Measurements from ENCODE around the gene SMO. TPM values are rescaled to one million over a fixed set of nuclear protein-coding genes. Genes with fewer than 3 reads are reported as not detected.

The SMO gene
- total and polyA plus RNA-seq, 2 donors (not counting 1 experiment from before 2014, with no cell fraction given), result 4.5 to 12.6 TPM

DNA sequence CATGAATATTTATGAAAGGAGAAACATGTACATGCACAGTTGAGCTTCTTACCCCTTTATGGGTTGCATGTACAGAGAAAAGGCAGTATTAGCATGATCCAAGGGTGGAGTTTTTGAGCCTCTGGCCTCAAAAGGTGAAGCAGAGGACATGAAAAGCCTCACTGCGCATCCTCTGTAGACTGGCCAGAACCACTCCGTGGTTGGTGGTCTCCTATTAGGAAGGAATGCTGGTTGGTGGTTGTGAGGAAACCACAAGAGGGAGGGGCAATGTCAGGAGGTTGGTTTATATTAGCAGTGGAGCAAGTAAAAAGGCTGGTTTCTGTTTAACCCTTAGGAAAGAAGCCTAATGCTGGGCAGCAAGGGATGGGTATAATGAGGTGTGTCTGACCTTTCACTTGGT lies 73.9 kb downstream of the SMO start:
- H2AFZ ChIP-seq (ENCODE audit: low read length), result no peak overlapping the region
- H3K27ac ChIP-seq (ENCODE audit: insufficient read depth, low read length), result no peak overlapping the region
- H3K9me3 ChIP-seq (ENCODE audit: control insufficient read depth, insufficient read depth, low read depth, low read length), result no peaks in the 10 kb centered on the region
- no peak overlapping the region for H3K4me2 ChIP-seq (ENCODE audit: extremely low read depth, insufficient read depth, low read length)
- no peak overlapping the region for H3K9ac ChIP-seq (ENCODE audit: insufficient read depth, low read length)
- no peaks in the 10 kb centered on the region for H3K79me2 ChIP-seq (ENCODE audit: control insufficient read depth, insufficient read depth, low read length)
- no peak overlapping the region for H3K4me3 ChIP-seq (replicated peaks in 1 of 4; ENCODE audit: control extremely low read depth in 1 of 4, insufficient read depth in 1 of 4, low read depth in 3 of 4, low read length in 4 of 4)
- peak; percentile 15 to 49 for DNase-seq (ENCODE audit: low read depth in 2 of 2)
- no peaks in the 10 kb centered on the region for H3K36me3 ChIP-seq (ENCODE audit: control insufficient read depth, insufficient read depth, low read length)
- no peaks in the 10 kb centered on the region for H3K27me3 ChIP-seq (ENCODE audit: control insufficient read depth, insufficient read depth, low read length)
- H3K4me1 ChIP-seq (ENCODE audit: control insufficient read depth, extremely low read depth, insufficient read depth, low read length), result no peaks in the 10 kb centered on the region
- TF ChIP-seq, protein P1, sequence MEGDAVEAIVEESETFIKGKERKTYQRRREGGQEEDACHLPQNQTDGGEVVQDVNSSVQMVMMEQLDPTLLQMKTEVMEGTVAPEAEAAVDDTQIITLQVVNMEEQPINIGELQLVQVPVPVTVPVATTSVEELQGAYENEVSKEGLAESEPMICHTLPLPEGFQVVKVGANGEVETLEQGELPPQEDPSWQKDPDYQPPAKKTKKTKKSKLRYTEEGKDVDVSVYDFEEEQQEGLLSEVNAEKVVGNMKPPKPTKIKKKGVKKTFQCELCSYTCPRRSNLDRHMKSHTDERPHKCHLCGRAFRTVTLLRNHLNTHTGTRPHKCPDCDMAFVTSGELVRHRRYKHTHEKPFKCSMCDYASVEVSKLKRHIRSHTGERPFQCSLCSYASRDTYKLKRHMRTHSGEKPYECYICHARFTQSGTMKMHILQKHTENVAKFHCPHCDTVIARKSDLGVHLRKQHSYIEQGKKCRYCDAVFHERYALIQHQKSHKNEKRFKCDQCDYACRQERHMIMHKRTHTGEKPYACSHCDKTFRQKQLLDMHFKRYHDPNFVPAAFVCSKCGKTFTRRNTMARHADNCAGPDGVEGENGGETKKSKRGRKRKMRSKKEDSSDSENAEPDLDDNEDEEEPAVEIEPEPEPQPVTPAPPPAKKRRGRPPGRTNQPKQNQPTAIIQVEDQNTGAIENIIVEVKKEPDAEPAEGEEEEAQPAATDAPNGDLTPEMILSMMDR (conservative IDR thresholded peaks at IDR 0.05 in 1 of 2, IDR thresholded peaks at IDR 0.05 in 1 of 2; ENCODE audit: low read depth in 1 of 2, low read length in 2 of 2), result no peak
- no peaks in the 10 kb centered on the region for H4K20me1 ChIP-seq (ENCODE audit: control insufficient read depth, extremely low read depth, insufficient read depth, low read length)

Other genes starting within 250 kb of the SMO start
- 55.0 and 73.5 TPM in 2 replicates for gene TNPO3, start 133.5 kb upstream of the SMO start, total RNA-seq
- gene TNPO3, start 133.5 kb upstream of the SMO start, polyA plus RNA-seq, result 39.1 and 47.7 TPM in 2 replicates
- 0.17 and 0.77 TPM in 2 replicates for gene TSPAN33, start 43.9 kb upstream of the SMO start, total RNA-seq
- 0.25 and 0.36 TPM in 2 replicates for gene TSPAN33, start 43.9 kb upstream of the SMO start, polyA plus RNA-seq
- gene AHCYL2, start 36.4 kb downstream of the SMO start, total RNA-seq, result 7.4 and 11.9 TPM in 2 replicates
- 8.7 and 10.4 TPM in 2 replicates for gene AHCYL2, start 36.4 kb downstream of the SMO start, polyA plus RNA-seq
- gene STRIP2, start 245.8 kb downstream of the SMO start, total RNA-seq, result 4.9 and 10.9 TPM in 2 replicates
- 1.9 and 5.3 TPM in 2 replicates for gene STRIP2, start 245.8 kb downstream of the SMO start, polyA plus RNA-seq

All from fibroblast of lung (primary cell).